Activated CD4-positive, CD25-positive, alpha-beta regulatory T cell treated with anti-CD3 and anti-CD28 coated beads, Interleukin-2, amount 50 U/mL, for 72 hours (primary cell): ENCODE results near the gene SHOC2.
A peak's percentile ranks its signal among the peaks of the same experiment; 100 is the strongest.
"Not testable (repeated sequence)": the region's sequence is repeated elsewhere in the genome, so short reads cannot be mapped to it uniquely, and the experiment has no call there.

Experiments used
- DNase-seq: peaks from one replicate; pipeline ENCODE4 v3.0.0; 2021

The SHOC2 gene

GRCh38 chr10:110901954-110902819 is 17.2 kb upstream of the SHOC2 start:
- no peak for DNase-seq

- DNase-seq: no peak
Observed at GRCh38 chr10:110903280-110904278, 15.8 kb upstream of the SHOC2 start.

- DNase-seq: no peak
Observed at GRCh38 chr10:110910138-110910537, 9.3 kb upstream of the SHOC2 start.

GRCh38 chr10:110912374-110912773 is 7.0 kb upstream of the SHOC2 start:
- no peak for DNase-seq

- DNase-seq: no peak
Observed at GRCh38 chr10:110914431-110914830, 5.0 kb upstream of the SHOC2 start.

- no peak for DNase-seq
Observed at GRCh38 chr10:110915035-110915434, 4.4 kb upstream of the SHOC2 start.

GRCh38 chr10:110915600-110915999 is 3.8 kb upstream of the SHOC2 start:
- DNase-seq: not testable (repeated sequence)

GRCh38 chr10:110916554-110917346 is 2.7 kb upstream of the SHOC2 start:
- no peak for DNase-seq

GRCh38 chr10:110918269-110918642 is 1.1 kb upstream of the SHOC2 start:
- no peak for DNase-seq

- peak; percentile 88 for DNase-seq
Observed at GRCh38 chr10:110918643-110919348, 608 bp upstream of the SHOC2 start, which contains the start of gene BBIP1. Gene BBIP1 (minus strand): TSS chr10:110919180. CDS start chr10:110918157, 1,023 bp downstream.

- DNase-seq: peak; percentile 32
Observed at GRCh38 chr10:110919971-110920881, 822 bp downstream of the SHOC2 start.

GRCh38 chr10:110923856-110924493 is 4.6 kb downstream of the SHOC2 start:
- DNase-seq: no peak

- DNase-seq: no peak
Observed at GRCh38 chr10:110927461-110927860, 8.1 kb downstream of the SHOC2 start.

- no peak for DNase-seq
Observed at GRCh38 chr10:110931769-110932381, 12.5 kb downstream of the SHOC2 start.

- DNase-seq: no peak
Observed at GRCh38 chr10:110932505-110933180, 13.2 kb downstream of the SHOC2 start.

GRCh38 chr10:110936757-110937156 is 17.4 kb downstream of the SHOC2 start:
- DNase-seq: no peak

GRCh38 chr10:110939419-110939818 is 20.0 kb downstream of the SHOC2 start:
- no peak for DNase-seq

GRCh38 chr10:110944792-110945396 is 25.5 kb downstream of the SHOC2 start:
- DNase-seq: no peak

- no peak for DNase-seq
Observed at GRCh38 chr10:110946496-110946895, 27.1 kb downstream of the SHOC2 start.
